Fibroblast of lung (primary cell): ENCODE results near the gene CCL15. TPM values are rescaled to one million over a fixed set of nuclear protein-coding genes. Genes with fewer than 3 reads are reported as not detected.

Experiments used
- DNase-seq, 2 donors: peaks; one replicate each; pipeline versions ENCODE4 v3.0.0 to v3.0.0-alpha.2; 2010; ENCODE audit warnings: low read depth in 2 of 2
- H2AFZ ChIP-seq: 2 replicates; pipeline ENCODE4 v1.5.1; 2012; ENCODE audit warnings: low read length, control low read depth, inconsistent platforms
- H3K27ac ChIP-seq: 2 replicates; pipeline ENCODE4 v1.5.1; 2011; ENCODE audit warnings: low read length, control low read depth; ENCODE audit not compliant: insufficient read depth
- H3K27me3 ChIP-seq: 2 replicates; pipeline ENCODE4 v1.5.1; 2011; ENCODE audit warnings: mild to moderate bottlenecking, low read length; ENCODE audit not compliant: control insufficient read depth, insufficient read depth
- H3K36me3 ChIP-seq: 2 replicates; pipeline ENCODE4 v1.5.1; 2011; ENCODE audit warnings: low read length; ENCODE audit not compliant: control insufficient read depth, insufficient read depth
- H3K4me1 ChIP-seq: 2 replicates; pipeline ENCODE4 v1.5.1; 2011; ENCODE audit warnings: low read length; ENCODE audit not compliant: control insufficient read depth, insufficient read depth; ENCODE audit errors: extremely low read depth
- H3K4me2 ChIP-seq: 2 replicates; pipeline ENCODE4 v1.5.1; 2011; ENCODE audit warnings: low read length, control low read depth; ENCODE audit not compliant: insufficient read depth; ENCODE audit errors: extremely low read depth
- H3K4me3 ChIP-seq, 4 experiments: fragments of 200-600 bp in 1 of 4; sonication (generic) in 1 of 4; replicated peaks in 1 of 4; 2 replicates each; pipeline ENCODE4 v1.5.1; 2011 to 2016; ENCODE audit warnings: low read length in 4 of 4, low read depth in 3 of 4, mild to moderate bottlenecking in 3 of 4, control low read depth in 2 of 4, inconsistent platforms in 1 of 4, mixed read lengths in 1 of 4; ENCODE audit not compliant: insufficient read depth in 1 of 4; ENCODE audit errors: control extremely low read depth in 1 of 4
- H3K79me2 ChIP-seq: 2 replicates; pipeline ENCODE4 v1.5.1; 2012; ENCODE audit warnings: mild to moderate bottlenecking, low read length, inconsistent platforms; ENCODE audit not compliant: control insufficient read depth, insufficient read depth
- H3K9ac ChIP-seq: 2 replicates; pipeline ENCODE4 v1.5.1; 2011; ENCODE audit warnings: mild to moderate bottlenecking, low read length, control low read depth; ENCODE audit not compliant: insufficient read depth
- H3K9me3 ChIP-seq: 2 replicates; pipeline ENCODE4 v1.5.1; 2012; ENCODE audit warnings: low read depth, low read length; ENCODE audit not compliant: control insufficient read depth, insufficient read depth
- H4K20me1 ChIP-seq: 2 replicates; pipeline ENCODE4 v1.5.1; 2011; ENCODE audit warnings: low read length; ENCODE audit not compliant: control insufficient read depth, insufficient read depth; ENCODE audit errors: extremely low read depth
- EZH2 ChIP-seq: IDR thresholded peaks from 2 replicates; pipeline ENCODE4 v1.5.1; 2012; ENCODE audit warnings: low read length, control low read depth, mild to moderate bottlenecking; ENCODE audit errors: missing control alignments
- polyA plus RNA-seq, 2 donors: library from polyadenylated mRNA; depleted of rRNA in 1 of 2; stranded (reverse) in 1 of 2; unstranded in 1 of 2; fragments of >200 nt; gene quantifications; 2 replicates each; pipeline ENCODE4 v1.2.1, GENCODE V29; 2011 to 2012; ENCODE audit warnings: missing spikeins in 1 of 2
- total RNA-seq: library from RNA; depleted of rRNA; stranded (reverse); fragments of >200 nt; gene quantifications from 2 replicates; pipeline ENCODE4 v1.2.1, GENCODE V29; 2014
- TF ChIP-seq, protein P1 (sequence below), 2 donors: IDR thresholded peaks in 1 of 2; conservative IDR thresholded peaks in 1 of 2; 1 replicate in 1 of 2; 2 replicates in 1 of 2; pipeline ENCODE4 v1.5.1; 2011 to 2012; ENCODE audit warnings: low read length in 2 of 2, control low read depth in 1 of 2, inconsistent platforms in 1 of 2, low read depth in 1 of 2, mild to moderate bottlenecking in 1 of 2

CCL15 gene
- total and polyA plus RNA-seq, 2 donors (not counting 1 experiment from before 2014, with no cell fraction given) = not detected

DNA sequence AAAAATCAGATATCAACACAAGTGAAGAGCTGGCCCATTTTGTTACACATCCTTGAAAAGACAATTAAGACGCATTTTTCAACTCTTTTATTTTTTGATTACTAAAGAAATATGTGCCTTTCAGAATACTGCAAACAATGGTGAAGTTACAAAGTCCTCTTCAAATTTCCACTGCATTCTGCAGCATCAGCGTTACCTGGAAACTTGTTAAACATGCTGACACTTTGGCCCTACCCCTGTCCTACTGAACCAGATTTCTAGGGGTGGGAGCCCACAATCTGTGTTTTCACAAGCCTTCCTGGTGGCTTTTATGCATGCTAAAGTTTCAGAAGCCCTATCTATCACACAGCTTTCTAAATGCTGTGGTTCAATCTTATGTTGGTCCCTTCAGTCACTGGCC lies 10.3 kb downstream of the CCL15 start:
- H3K36me3 ChIP-seq = no peaks in the 10 kb centered on the region
- H3K9me3 ChIP-seq = no peaks in the 10 kb centered on the region
- TF ChIP-seq, protein P1, sequence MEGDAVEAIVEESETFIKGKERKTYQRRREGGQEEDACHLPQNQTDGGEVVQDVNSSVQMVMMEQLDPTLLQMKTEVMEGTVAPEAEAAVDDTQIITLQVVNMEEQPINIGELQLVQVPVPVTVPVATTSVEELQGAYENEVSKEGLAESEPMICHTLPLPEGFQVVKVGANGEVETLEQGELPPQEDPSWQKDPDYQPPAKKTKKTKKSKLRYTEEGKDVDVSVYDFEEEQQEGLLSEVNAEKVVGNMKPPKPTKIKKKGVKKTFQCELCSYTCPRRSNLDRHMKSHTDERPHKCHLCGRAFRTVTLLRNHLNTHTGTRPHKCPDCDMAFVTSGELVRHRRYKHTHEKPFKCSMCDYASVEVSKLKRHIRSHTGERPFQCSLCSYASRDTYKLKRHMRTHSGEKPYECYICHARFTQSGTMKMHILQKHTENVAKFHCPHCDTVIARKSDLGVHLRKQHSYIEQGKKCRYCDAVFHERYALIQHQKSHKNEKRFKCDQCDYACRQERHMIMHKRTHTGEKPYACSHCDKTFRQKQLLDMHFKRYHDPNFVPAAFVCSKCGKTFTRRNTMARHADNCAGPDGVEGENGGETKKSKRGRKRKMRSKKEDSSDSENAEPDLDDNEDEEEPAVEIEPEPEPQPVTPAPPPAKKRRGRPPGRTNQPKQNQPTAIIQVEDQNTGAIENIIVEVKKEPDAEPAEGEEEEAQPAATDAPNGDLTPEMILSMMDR (conservative IDR thresholded peaks at IDR 0.05 in 1 of 2, IDR thresholded peaks at IDR 0.05 in 1 of 2; ENCODE audit: low read depth in 1 of 2, low read length in 2 of 2) = no peak
- TF ChIP-seq EZH2 = no peak
- no peaks in the 10 kb centered on the region for H4K20me1 ChIP-seq
- H3K27ac ChIP-seq = no peak overlapping the region
- H3K4me2 ChIP-seq = no peak overlapping the region
- no peaks in the 10 kb centered on the region for H3K27me3 ChIP-seq
- no peaks in the 10 kb centered on the region for H3K79me2 ChIP-seq
- H3K9ac ChIP-seq = no peak overlapping the region
- DNase-seq = no peak
- H3K4me1 ChIP-seq = no peaks in the 10 kb centered on the region
- no peak overlapping the region for H3K4me3 ChIP-seq
- no peak overlapping the region for H2AFZ ChIP-seq

DNA sequence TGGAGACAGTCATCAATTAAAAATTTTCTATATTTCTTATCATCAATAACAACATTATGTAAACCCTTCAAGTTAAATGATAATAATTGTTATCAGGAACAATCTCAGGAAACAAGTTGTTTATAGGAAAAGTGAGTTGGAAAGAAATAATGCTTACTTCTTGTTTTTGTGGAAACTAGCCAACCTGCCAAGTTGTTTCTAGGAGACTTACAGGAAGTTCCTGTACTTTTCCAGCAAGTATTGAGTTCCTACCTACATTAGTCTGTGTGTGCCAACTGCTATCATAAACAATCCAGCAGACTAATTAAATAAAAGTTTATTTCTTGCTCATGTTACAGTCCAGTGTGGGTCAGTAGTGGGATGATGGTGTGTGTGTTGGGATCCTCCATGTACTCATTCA lies 13.2 kb downstream of the CCL15 start:
- Histone ChIP-seq H3K27ac (no peak overlapping the region), H3K9me3 (no peaks in the 10 kb centered on the region), H3K36me3 (no peaks in the 10 kb centered on the region), H3K4me3 (no peak overlapping the region), H3K27me3 (no peaks in the 10 kb centered on the region), H2AFZ (no peak overlapping the region), H4K20me1 (no peaks in the 10 kb centered on the region), H3K79me2 (no peaks in the 10 kb centered on the region), H3K4me1 (no peaks in the 10 kb centered on the region), H3K4me2 (no peak overlapping the region), H3K9ac (no peak overlapping the region)
- DNase-seq = no peak
- TF ChIP-seq EZH2 = no peak
- TF ChIP-seq, protein P1 (conservative IDR thresholded peaks at IDR 0.05 in 1 of 2, IDR thresholded peaks at IDR 0.05 in 1 of 2; ENCODE audit: low read depth in 1 of 2, low read length in 2 of 2) = no peak

DNA sequence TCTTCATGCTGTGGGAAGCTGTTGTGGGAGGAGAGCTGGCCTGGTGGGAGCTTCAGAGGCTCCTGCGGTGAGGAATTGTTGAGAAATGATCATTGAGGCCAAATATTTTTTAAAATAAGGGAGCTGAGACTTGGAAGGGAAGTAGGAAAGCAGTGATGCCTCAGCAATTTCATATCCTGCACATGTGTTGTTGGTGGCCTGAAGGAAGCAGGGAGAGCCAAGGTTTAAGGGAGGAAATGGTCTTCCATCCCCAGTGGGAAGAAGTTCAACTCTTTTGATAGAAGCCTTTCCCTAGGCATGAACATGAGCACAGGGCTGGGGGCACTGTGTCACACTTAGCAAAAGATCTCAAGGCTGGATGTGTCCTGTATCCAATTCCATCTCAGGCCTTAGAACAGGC lies 14.7 kb downstream of the CCL15 start, which contains the start of gene CCL14:
TSS of gene CCL14 (minus strand) at position 87 of the 400 bp plus-strand sequence. CDS start at position 7, 80 bp downstream.
- no peak for DNase-seq
- Histone ChIP-seq H3K27me3 (no peaks in the 10 kb centered on the region), H3K4me3 (no peak within 1 kb of the TSS), H3K79me2 (no peaks in the 10 kb centered on the region), H3K36me3 (no peaks in the 10 kb centered on the region), H3K9me3 (no peaks in the 10 kb centered on the region), H3K4me1 (no peaks in the 10 kb centered on the region), H4K20me1 (no peaks in the 10 kb centered on the region), H3K27ac (no peak within 1 kb of the TSS), H3K4me2 (no peak within 1 kb of the TSS), H2AFZ (no peak within 1 kb of the TSS), H3K9ac (no peak within 1 kb of the TSS)
- TF ChIP-seq, protein P1 (conservative IDR thresholded peaks at IDR 0.05 in 1 of 2, IDR thresholded peaks at IDR 0.05 in 1 of 2; ENCODE audit: low read depth in 1 of 2, low read length in 2 of 2) = no peak
- TF ChIP-seq EZH2 = no peak
